SHP77 treated with DMSO at 0.1 percent for 48 hours (cell line): ENCODE results near the gene CTNNBIP1.

Source experiments
- DNase-seq: peaks from one replicate; lab custom pipeline; 2025; lab: John Stamatoyannopoulos, UW

The CTNNBIP1 gene

GRCh38 chr1:9904596-9904995 is 5.5 kb downstream of the CTNNBIP1 start:
- no peak for DNase-seq

GRCh38 chr1:9903801-9904527 is 6.1 kb downstream of the CTNNBIP1 start:
- DNase-seq, result no peak

- DNase-seq, result no peak
Measured at GRCh38 chr1:9902060-9902452, 8.0 kb downstream of the CTNNBIP1 start.

GRCh38 chr1:9901148-9902059 is 8.7 kb downstream of the CTNNBIP1 start:
- DNase-seq, result no peak

- DNase-seq, result peak; percentile 68
Measured at GRCh38 chr1:9900142-9901043, 9.7 kb downstream of the CTNNBIP1 start.

- DNase-seq, result no peak
Measured at GRCh38 chr1:9894115-9894514, 16.0 kb downstream of the CTNNBIP1 start.

GRCh38 chr1:9892563-9893528 is 17.2 kb downstream of the CTNNBIP1 start:
- no peak for DNase-seq

- no peak for DNase-seq
Measured at GRCh38 chr1:9891207-9891606, 18.9 kb downstream of the CTNNBIP1 start.

- no peak for DNase-seq
Measured at GRCh38 chr1:9890224-9890731, 19.8 kb downstream of the CTNNBIP1 start.

- DNase-seq, result no peak
Measured at GRCh38 chr1:9889411-9889810, 20.7 kb downstream of the CTNNBIP1 start.

- no peak for DNase-seq
Measured at GRCh38 chr1:9888886-9889285, 21.2 kb downstream of the CTNNBIP1 start.

- no peak for DNase-seq
Measured at GRCh38 chr1:9887070-9887469, 23.0 kb downstream of the CTNNBIP1 start.

- no peak for DNase-seq
Measured at GRCh38 chr1:9886092-9886742, 23.9 kb downstream of the CTNNBIP1 start.

- DNase-seq, result no peak
Measured at GRCh38 chr1:9884805-9885204, 25.3 kb downstream of the CTNNBIP1 start.

GRCh38 chr1:9883585-9884449 is 26.3 kb downstream of the CTNNBIP1 start:
- DNase-seq, result no peak

- DNase-seq, result no peak
Measured at GRCh38 chr1:9882945-9883303, 27.1 kb downstream of the CTNNBIP1 start.

GRCh38 chr1:9882296-9882944 is 27.6 kb downstream of the CTNNBIP1 start:
- DNase-seq, result no peak

GRCh38 chr1:9881838-9882249 is 28.2 kb downstream of the CTNNBIP1 start:
- DNase-seq, result no peak

- DNase-seq, result no peak
Measured at GRCh38 chr1:9878404-9878803, 31.7 kb downstream of the CTNNBIP1 start.
